ENCODE results near the gene CORO7.

DNA sequence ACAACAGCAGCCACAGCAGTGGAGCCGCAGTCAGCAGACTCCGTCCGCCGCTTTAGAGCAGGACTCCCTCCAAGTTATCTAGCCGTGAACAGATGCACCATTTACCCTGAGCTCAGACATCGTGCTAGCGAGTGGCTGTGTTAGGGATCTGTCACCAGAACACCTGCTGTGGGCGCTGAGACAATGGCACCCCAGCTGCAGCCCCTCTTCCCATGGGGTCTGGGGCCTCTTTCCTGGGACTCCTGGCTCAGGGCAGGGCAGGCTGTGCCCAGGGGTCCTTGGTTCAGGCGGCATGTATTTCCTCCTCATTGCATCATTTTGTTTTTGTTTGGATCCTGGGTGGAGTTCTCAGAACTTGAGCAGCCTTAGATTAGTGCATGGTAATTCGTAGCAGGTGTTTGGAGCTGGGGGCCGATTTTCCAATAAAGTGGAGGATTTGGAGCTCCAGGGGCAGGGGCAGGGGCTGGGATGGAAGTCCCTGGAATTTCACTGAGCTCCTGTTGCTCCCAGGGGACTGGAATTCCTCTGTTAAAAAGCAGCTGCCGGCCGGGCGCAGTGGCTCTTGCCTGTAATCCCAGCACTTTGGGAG lies 34.6 kb upstream of the CORO7 start:
- TF ChIP-seq CTCF (IDR thresholded peaks at IDR 0.05) (no peak), POLR2A (IDR thresholded peaks at IDR 0.05) (no peak), EP300 (IDR thresholded peaks at IDR 0.05) (no peak), POLR2AphosphoS5 (IDR thresholded peaks at IDR 0.05) (no peak)

Data from gastroesophageal sphincter (tissue), 3 donors.